NCI-H2029 (cell line): Measurements from ENCODE around the gene COPB1.
A peak's percentile ranks its signal among the peaks of the same experiment; 100 is the strongest.

Source experiments
- DNase-seq: peaks from one replicate; lab custom pipeline; 2025; lab: John Stamatoyannopoulos, UW

The COPB1 gene

DNA sequence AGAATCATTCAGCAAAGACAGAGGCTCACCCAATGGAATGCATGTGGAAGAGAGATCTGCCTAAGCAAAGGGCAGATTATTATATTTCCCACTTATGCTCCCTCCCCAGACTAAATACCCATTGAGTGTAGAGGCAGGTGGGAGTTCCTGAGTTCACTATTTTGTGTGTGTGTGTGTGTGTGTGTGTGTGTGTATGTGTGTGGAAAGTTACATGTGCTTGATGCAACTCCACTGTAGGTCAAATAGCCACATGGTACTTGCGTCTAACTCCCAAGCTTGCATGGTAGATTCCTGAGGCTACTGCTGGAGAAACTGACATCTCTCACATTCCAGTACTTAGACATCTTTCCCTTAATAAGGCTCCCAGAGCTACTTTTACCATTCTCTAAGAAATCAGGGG lies 3.4 kb upstream of the COPB1 start:
- DNase-seq, result no peak

- no peak for DNase-seq
These were observed 2.4 kb upstream of the COPB1 start for GRCh38 chr11:14502039-14502438.

DNA sequence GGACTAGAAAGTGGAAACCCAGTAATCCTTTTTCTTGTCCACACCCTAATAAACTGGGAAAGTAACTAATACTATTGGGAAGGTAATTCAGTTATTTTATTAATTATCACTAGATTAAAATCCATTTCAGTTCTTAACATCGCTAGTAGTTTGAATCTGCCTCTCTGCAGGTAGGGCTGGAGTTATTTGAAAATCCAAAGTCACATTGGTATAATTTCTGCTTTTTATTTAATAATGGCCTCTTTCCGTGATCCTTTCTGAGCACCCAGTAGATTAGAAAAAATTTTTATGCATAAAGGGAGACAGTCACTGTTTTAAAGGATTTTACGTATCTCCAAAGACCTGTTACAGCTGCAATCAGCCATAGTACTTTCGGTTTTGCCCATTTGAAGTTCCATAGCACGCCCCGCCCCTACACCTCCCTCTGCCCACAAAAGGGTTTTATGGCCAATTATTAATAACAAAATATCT lies 605 bp upstream of the COPB1 start:
- peak; percentile 36 for DNase-seq

DNA sequence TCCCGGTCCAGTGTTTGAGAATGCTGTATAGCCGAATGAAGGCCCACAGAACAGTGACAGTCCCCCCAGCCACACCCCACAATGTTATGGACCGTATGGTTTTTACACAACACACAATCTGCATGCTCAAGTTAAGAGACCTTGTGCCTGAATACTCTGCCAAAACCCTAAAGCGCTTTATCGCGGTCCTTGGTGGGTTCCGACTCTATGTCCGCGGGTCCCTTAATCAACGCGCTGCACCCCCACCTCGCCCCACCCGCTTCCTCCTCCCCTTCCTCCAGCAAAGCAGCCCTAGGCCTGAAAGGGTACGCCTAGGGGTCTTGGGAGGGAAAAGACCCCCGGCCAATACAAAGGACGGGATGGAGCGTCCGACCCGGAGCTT lies 442 bp downstream of the COPB1 start:
- DNase-seq, result no peak

GRCh38 chr11:14480716-14481115 lies 18.9 kb downstream of the COPB1 start:
- no peak for DNase-seq

DNA sequence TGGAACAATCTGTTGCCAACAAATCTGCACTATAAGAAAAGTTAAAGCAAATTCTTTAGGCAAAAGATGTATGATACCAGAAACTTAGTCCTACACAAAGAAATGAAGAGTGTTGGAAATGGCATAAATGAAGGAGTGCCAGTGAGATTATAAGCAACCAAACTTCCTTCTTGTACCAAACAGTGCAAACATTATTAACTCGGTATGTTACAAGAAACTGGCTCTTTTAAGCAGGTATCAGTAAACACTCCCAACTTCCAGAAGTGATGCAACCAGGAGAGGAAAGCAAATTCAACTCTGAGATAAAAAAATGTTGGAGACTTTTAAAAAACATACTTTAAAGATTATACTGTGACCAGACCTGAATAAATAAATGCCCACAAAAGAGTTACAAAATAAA lies 28.5 kb downstream of the COPB1 start:
- DNase-seq, result no peak

DNA sequence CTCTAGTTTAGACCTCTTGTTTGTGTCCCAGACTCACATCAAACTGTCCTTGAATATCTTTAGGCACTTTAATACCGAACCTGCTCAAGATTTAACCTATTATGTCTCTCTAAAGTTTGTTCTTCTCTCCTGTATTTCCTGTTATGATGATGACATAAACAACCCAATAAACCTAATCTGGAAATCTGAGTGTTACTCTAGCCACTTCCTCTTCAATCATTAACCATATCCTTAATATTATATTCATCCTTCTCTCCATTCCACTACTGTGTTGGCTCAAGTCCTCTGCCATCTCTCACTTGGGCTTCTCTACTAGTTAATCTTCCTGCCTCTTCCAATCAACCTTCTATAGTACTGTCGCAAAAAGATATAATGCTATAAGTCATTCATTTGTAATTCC lies 36.0 kb downstream of the COPB1 start:
- no peak for DNase-seq

GRCh38 chr11:14460147-14460546 lies 39.5 kb downstream of the COPB1 start:
- no peak for DNase-seq

DNA sequence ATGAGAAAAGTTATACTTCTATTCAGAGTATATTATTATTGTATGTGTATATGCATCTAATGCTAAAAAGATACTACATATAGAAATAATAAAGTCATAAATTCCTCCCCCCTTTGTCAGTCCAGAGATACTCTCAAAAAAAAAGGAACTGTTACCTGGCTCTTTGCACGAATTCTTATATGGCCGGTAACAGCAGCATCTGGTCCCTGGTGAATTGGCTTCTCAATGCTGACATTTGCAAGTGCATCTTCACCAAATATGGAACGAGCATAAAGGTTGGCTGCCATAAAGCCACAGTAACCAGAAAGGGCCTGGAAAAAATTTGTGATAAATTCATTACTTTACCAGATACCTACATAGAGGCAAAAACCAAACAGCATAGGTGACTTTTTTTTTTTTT lies 41.2 kb downstream of the COPB1 start:
- DNase-seq, result no peak

DNA sequence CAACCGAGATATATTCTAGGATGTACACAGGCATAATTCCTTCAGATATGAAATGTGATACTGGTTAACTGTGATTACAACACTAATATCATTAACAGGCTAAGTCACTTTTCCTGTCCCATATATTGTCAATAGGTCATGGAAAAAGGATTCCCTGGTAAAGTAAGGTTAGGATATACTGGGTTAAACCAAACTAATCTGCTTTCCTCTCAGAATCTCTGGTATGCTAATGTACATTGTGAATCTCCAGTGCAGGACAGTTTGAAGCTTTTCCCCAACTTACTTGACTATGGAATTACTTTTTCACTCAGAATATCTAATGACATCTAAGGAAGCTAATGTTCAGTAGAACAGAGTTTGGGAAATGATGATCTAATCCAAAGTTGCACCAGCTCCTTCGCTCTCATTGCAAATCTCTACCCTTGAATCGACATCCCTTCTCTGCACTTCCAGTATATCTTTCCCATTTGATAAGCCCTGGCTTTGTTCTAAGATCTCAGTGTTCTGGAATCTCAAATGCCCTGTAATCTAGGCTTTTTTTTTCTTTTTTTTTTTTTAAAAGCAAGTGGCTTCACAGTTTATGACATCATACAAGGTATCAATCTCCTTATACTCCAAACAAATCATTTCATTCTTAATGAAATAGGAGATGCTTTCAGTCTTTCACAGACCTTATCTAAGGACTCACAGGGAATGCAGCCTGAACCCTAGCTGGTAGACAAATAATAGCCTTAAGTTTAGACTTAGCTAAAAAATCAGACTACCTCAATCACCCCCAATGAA lies 43.8 kb downstream of the COPB1 start:
- no peak for DNase-seq

- DNase-seq, result no peak
These were observed 44.6 kb downstream of the COPB1 start for GRCh38 chr11:14454861-14455632.

DNA sequence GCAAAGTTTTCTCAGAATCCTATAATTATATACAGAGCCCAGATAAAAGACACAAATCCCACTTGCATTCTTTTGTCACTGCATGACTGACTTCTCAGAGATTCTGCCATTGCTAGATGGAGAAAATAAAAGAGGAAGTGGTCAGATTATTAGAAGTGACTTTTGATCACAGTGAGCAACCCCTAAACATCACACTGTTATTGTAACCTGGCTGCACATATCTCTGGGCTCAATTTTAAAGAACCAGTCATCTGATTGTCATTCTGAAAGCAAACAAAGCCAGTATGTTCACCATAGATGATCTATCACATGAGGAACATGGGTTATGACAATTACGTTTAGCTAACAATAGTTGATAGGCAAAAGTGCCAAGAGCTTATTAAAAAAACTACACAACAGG lies 47.8 kb downstream of the COPB1 start:
- no peak for DNase-seq

- no peak for DNase-seq
These were observed 50.3 kb downstream of the COPB1 start for GRCh38 chr11:14449302-14449714.

- DNase-seq, result no peak
These were observed 51.4 kb downstream of the COPB1 start for GRCh38 chr11:14448240-14448639.

- no peak for DNase-seq
These were observed 52.9 kb downstream of the COPB1 start for GRCh38 chr11:14446701-14447169.

- DNase-seq, result no peak
These were observed 53.8 kb downstream of the COPB1 start for GRCh38 chr11:14445542-14446530.

DNA sequence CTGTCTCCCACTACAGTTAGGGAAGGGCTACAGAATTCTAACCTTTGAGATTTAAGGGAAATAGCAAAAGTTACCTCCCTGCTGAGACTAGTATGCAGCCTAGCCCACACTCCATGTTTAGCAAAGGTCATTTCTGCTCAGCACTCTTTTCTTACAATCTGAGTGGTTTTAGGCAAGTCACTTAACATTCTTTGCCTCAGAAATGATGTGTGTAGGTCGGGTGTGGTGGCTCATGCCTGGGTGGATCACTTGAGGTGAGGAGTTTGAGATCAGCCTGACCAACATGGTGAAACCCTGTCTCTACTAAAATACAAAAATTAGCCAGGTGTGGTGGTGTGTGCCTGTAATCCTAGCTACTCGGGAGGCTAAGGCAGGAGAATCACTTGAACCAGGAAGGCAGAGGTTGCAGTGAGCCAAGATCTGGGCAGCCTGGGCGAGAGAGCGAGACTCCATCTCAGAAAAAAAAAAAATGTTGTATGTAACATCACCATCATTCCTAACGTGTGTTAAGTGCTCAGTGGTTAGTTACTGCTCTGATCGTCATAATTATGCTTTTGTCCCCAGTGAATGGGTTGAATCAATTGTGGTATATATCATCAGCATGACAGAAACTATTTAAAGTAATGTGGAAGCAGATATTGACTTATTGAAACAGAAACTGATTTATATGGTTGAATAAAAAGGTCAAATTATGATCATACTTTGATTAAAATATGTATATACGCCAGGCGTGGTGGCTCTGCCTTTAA lies 55.0 kb downstream of the COPB1 start:
- DNase-seq, result no peak

- peak; percentile 12 for DNase-seq
These were observed 56.0 kb downstream of the COPB1 start for GRCh38 chr11:14443638-14444037.

GRCh38 chr11:14435717-14436512 lies 63.7 kb downstream of the COPB1 start:
- DNase-seq, result no peak

- no peak for DNase-seq
These were observed 74.0 kb downstream of the COPB1 start for GRCh38 chr11:14425621-14426020.
